T-helper 2 cell treated with Interferon-gamma antibody and Interleukin-4, amounts not matched to agents 5 μg/mL and 100 μg/mL, for 36 hours (primary cell): ENCODE measurements around the gene SRCIN1.

Experiments
- DNase-seq: peaks from one replicate; pipeline ENCODE4 v3.0.0; 2021; ENCODE audit warnings: low spot score
- H3K27ac Mint-ChIP-seq: one replicate; pipeline ENCODE4 v1.8.0; 2021; ENCODE audit warnings: mild to moderate bottlenecking, mixed read lengths
- H3K27me3 Mint-ChIP-seq: one replicate; pipeline ENCODE4 v1.8.0; 2021; ENCODE audit warnings: low read depth, mixed read lengths
- H3K36me3 Mint-ChIP-seq: one replicate; pipeline ENCODE4 v1.8.0; 2021; ENCODE audit warnings: low read depth, mixed read lengths
- H3K4me1 Mint-ChIP-seq: one replicate; pipeline ENCODE4 v1.8.0; 2021; ENCODE audit warnings: low read depth, mixed read lengths
- H3K4me3 Mint-ChIP-seq: one replicate; pipeline ENCODE4 v1.8.0; 2022; ENCODE audit warnings: mild to moderate bottlenecking, moderate library complexity, mixed read lengths
- H3K9me3 Mint-ChIP-seq: one replicate; pipeline ENCODE4 v1.8.0; 2021; ENCODE audit warnings: mixed read lengths

Gene SRCIN1

DNA sequence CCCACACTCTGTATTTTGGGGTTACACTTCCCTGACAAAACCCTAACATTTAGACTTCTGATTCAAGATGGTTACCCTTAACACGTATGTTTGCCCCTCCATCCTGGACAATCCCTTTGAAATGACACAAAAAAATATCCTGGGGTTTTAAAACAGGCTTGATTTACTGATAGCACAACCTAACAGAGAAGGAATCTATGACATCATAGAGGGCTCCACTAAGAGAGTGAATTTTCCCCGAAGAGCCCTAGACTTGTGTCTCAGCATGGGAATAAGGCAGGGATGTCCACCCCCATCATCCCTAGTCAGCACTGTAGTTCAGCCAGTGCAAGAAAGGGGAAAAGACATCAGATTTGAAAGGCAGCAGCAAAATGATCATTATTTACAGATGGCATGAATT, 15.8 kb upstream of the SRCIN1 start:
- Mint-ChIP-seq H3K27ac (no peak overlapping the region), H3K36me3 (no peaks in the 10 kb centered on the region), H3K4me3 (no peak overlapping the region), H3K4me1 (peaks cover 2% of the 10 kb centered on the region), H3K27me3 (peaks cover 7% of the 10 kb centered on the region), H3K9me3 (no peaks in the 10 kb centered on the region)
- DNase-seq, result no peak

DNA sequence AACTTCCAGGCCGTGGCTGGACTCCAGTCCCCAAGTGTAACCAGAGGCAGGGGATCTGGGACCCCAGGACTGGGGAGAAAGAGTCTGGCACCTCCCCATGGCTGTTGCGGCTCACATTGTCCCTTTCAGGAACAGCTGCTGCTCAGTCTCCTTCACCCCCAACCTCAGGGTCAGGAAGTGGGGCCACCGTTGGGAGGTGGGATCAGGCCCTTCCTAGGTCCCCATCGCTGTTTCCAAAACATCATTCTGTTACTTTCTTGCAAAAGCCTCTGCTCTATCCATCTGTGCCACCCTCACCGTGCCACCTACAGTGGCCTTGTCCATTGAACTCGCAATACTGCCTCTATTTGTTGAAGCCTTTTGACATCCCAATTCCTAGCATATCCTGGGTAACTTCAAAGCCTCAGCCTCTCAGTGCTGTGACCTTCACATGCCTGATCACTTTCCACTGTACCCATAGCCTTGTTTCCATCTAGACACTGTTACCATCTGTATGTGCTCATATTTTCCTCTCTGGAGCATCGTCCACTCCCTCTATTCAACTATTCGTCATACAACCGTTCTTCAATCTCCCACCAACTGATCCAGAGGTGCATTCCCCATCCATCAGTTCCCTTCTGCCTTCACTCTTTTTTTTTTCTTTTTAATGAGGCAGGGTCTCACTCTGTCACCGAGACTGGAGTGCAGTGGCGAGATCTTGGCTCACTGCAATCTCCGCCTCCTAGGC, 15.0 kb upstream of the SRCIN1 start:
- H3K4me1 Mint-ChIP-seq, result peaks cover 2% of the 10 kb centered on the region
- no peaks in the 10 kb centered on the region for H3K36me3 Mint-ChIP-seq
- H3K27ac Mint-ChIP-seq, result no peak overlapping the region
- DNase-seq, result no peak
- no peaks in the 10 kb centered on the region for H3K9me3 Mint-ChIP-seq
- H3K4me3 Mint-ChIP-seq, result no peak overlapping the region
- H3K27me3 Mint-ChIP-seq, result peaks cover 10% of the 10 kb centered on the region

DNA sequence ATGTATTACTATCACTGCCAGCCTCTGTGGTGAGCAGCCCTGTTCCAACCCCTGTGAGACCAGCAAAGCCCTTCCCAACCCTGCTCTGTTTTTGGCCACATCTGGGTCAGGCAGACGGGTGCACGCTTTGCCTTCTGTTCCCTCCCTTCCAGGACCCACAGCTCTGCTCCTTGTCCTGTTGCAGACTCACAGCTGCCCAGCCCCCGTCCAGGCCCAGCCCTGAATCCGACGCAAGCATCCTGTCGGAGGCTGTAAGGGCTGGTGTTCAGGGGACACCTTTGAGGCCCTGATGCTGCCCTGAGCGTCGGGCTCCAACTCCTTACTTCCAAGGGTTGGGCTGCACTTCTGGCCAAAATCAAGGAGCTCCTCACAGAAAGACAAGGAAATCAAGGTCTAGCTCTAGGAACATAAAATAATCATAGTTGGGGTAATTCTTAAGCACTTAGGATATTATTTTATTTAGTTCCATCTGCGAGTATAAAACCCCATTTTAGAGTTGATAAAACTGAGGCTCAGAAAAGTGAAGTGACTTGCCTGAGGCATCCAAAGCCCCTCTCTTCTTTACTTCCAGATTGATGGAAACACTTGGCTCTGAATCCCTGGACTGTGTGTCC, 14.3 kb upstream of the SRCIN1 start:
- H3K4me1 Mint-ChIP-seq, result peaks cover 2% of the 10 kb centered on the region

DNA sequence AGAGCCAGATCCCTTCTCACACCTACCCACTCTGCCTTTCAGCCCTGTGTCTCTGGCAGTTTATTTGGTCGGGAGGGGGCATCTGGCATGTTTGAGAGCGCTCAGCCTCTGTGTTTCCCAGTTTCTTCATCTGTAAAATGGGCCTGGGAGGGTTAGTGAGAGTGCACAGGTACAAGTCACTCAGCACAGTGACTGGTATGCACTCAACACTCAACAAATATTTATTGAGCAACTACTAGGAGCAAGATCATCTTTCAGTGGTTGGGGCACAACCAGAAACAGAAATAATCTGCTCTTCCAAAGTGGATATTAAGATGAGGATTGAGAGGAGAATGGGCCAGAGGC, 13.7 kb upstream of the SRCIN1 start:
- H3K4me3 Mint-ChIP-seq, result no peak overlapping the region
- DNase-seq, result no peak
- no peaks in the 10 kb centered on the region for H3K4me1 Mint-ChIP-seq
- no peaks in the 10 kb centered on the region for H3K36me3 Mint-ChIP-seq
- no peaks in the 10 kb centered on the region for H3K9me3 Mint-ChIP-seq
- no peak overlapping the region for H3K27ac Mint-ChIP-seq
- H3K27me3 Mint-ChIP-seq, result peaks cover 5% of the 10 kb centered on the region

More for the DNA sequence above, 14.3 kb upstream of the SRCIN1 start:
- no peak overlapping the region for H3K4me3 Mint-ChIP-seq
- no peaks in the 10 kb centered on the region for H3K36me3 Mint-ChIP-seq
- no peaks in the 10 kb centered on the region for H3K9me3 Mint-ChIP-seq
- DNase-seq, result no peak
- H3K27ac Mint-ChIP-seq, result no peak overlapping the region
- peaks cover 4% of the 10 kb centered on the region for H3K27me3 Mint-ChIP-seq

DNA sequence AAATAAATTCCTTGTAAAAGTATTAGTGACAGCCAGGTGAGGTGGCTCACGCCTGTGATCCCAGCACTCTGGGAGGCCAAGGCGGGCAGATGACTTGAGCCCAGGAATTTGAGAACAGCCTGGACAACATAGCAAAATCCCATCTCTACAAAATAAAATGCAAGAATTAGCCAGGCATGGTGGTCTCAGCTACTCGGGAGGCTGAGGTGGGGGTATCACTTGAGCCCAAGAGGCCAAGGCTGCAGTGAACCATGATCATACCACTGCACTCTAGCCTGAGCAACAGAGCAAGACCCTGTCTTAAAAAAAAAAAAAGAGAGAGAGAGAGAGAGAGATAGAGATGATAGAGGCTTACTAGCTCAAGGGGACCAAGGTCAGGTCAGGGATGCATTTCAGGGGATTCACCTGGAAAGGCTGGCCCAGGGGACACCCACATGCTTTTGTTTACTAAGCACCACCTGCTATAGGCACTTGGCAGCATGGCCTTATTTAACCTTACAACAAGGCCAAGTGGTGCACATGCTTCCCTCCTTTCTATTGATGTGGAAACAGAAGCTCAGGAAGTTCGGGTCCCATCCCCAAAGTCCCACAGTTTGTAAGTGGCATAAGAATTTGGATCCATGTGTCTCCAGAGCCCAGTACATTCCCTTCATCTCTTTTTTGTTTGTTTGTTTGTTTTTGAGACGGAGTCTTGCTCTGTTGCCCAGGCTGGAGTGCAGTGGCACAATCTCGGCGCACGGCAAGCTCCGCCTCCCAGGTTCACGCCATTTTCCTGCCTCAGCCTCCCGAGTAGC, 12.4 kb upstream of the SRCIN1 start:
- Mint-ChIP-seq H3K36me3 (no peaks in the 10 kb centered on the region), H3K27ac (no peak overlapping the region), H3K4me1 (no peaks in the 10 kb centered on the region), H3K9me3 (no peaks in the 10 kb centered on the region), H3K4me3 (no peak overlapping the region), H3K27me3 (peaks cover 14% of the 10 kb centered on the region)
- no peak for DNase-seq

DNA sequence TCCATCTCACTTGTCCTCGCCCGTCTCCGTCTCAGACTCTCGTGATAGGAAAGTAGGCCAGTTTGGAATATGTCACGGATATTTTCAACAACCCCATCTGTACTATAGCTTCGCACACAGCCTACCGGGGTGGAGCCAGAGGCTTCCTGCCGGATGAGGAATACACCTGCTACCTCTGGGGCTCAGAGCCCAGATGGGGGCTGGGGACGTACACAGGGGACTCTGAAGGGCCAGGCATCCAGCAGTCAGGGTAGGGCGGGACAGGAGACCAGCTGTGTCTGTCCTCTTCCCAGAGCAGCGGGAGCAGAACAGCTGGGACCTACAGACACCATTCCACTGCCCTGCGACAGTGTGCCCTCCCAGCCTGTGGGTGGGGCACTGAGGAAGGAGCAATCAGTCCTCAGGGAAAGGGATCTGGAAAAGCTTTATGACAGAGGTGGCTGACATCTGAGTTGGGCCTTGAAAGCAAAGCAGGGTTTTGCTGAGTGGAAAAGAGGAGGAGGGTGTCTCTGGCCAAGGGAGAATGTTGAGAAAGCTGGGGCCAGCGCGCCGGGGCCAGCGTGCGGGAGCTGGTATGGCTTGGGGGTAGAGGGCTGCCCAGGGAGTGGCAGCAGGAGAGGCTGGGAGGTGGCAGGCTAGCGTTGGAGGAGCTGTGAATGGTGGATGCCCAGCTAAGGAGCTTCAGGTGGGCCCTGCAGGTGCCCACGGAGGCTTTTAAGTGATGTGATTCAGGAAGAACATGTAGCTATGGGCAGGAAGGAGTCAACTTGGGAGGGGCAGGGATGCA, 11.5 kb upstream of the SRCIN1 start:
- Mint-ChIP-seq H3K27me3 (peaks cover 18% of the 10 kb centered on the region), H3K4me1 (no peaks in the 10 kb centered on the region), H3K4me3 (no peak overlapping the region), H3K9me3 (peaks cover under 1% of the 10 kb centered on the region), H3K27ac (no peak overlapping the region), H3K36me3 (no peaks in the 10 kb centered on the region)
- no peak for DNase-seq

DNA sequence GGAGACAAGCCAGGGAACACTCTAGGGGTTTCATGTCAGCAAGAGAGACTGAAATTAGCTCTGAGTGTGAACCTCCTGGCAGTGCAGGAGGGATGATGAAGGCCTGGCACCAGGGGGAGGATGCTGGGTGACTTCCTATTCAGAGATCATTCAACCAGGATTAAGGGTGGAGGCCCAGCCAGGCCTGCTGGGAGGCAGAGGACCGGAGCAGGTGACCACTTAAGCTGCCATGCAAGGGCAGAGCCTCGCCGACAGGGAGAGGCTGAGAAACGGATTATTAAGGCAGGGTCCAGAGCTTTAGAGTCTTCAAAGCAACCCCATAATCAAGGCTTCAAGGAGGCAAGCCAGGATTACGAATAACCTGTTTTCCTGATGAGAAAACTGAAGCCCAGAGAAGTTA, 10.6 kb upstream of the SRCIN1 start:
- Mint-ChIP-seq H3K4me1 (no peaks in the 10 kb centered on the region), H3K27ac (no peak overlapping the region), H3K36me3 (no peaks in the 10 kb centered on the region), H3K4me3 (no peak overlapping the region), H3K27me3 (peaks cover 26% of the 10 kb centered on the region), H3K9me3 (peaks cover 3% of the 10 kb centered on the region)
- DNase-seq, result no peak

DNA sequence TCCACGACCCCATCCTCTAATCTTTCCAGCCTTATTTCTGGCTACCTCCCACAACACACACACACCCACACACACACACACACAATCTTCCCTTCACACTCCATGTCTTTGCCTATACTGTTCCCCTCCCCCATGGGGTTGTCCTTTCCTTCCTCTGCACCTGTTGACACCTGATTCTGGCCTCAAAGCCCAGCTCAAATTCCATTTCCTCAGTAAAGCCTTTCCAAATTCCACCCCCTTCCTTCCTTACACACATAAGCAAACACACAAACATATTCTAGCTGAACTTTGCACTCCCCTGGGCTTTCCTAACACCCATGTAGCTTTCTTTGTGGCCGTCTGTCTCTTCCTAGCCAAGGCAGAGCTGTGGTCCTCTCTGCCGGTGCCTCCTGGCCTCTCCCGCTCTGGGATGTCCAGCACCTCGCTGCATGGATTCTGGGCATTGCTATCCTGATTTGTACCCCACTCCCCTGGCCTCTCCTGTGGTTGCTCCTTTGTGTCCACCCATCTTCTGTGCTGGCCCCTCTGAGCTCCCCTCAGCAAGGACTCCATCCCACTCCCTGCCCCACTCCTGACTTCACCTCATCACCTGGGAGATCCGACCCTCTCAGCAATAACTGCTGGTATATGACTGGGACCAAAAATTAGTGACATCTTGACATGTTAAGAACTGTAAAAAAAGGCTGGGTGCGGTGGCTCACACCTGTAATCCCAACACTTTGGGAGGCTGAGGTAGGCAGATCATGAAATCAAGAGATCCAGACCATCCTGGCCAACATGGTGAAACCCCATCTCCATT, 8.4 kb upstream of the SRCIN1 start:
- peaks cover 3% of the 10 kb centered on the region for H3K9me3 Mint-ChIP-seq
- H3K36me3 Mint-ChIP-seq, result no peaks in the 10 kb centered on the region
- H3K27me3 Mint-ChIP-seq, result peaks cover 41% of the 10 kb centered on the region
- no peaks in the 10 kb centered on the region for H3K4me1 Mint-ChIP-seq
- H3K27ac Mint-ChIP-seq, result no peak overlapping the region
- no peak overlapping the region for H3K4me3 Mint-ChIP-seq
- no peak for DNase-seq

DNA sequence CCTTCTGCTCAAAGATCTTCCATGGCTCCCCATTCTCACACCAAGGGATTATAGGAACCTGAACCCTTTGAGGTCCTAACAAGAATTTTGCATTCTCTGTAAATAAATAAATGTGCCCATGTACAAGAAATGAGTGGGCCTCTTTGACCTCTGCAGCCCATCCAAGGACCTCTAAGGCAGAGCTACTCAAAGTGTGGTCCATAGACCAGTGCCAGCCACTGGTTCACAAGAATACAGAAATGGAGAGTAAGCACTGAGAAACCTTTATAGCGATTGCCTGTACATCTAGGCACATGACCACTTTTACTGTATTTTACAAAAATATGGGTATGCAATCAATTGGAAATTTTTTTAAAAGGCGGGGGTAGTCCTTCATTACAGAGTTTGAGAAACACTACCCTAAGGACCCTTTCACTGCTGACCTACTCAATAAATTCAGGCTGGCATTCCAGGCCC, 7.8 kb upstream of the SRCIN1 start:
- Mint-ChIP-seq H3K9me3 (peaks cover 3% of the 10 kb centered on the region), H3K36me3 (no peaks in the 10 kb centered on the region), H3K4me1 (no peaks in the 10 kb centered on the region), H3K4me3 (no peak overlapping the region), H3K27me3 (peaks cover 47% of the 10 kb centered on the region), H3K27ac (no peak overlapping the region)
- DNase-seq, result no peak

DNA sequence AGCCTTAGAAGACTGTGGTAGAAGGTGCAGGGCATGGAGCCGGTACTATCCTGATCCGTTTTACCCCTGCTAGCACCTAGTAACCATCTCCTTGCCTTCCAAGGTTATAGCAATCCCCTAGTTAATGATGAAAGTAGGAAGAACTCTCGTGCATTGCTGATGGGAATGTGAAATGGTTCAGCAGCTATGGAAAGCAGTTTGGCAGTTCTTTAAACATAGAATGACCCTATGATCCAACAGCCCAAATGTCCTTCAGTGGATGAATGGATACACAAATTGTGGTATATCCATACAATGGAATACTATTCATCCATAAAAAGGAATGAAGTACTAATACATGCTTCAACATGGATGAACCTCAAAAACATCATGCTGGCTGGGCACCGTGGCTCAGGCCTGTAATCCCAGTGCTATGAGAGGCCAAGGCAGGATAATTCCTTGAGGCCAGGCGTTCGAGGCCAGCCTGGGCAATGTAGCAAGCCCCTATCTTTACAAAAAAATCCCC, 6.2 kb upstream of the SRCIN1 start:
- Mint-ChIP-seq H3K36me3 (no peaks in the 10 kb centered on the region), H3K4me1 (peaks cover 1% of the 10 kb centered on the region), H3K4me3 (no peak overlapping the region), H3K9me3 (peaks cover 3% of the 10 kb centered on the region), H3K27ac (no peak overlapping the region), H3K27me3 (peaks cover 63% of the 10 kb centered on the region)
- DNase-seq, result no peak

DNA sequence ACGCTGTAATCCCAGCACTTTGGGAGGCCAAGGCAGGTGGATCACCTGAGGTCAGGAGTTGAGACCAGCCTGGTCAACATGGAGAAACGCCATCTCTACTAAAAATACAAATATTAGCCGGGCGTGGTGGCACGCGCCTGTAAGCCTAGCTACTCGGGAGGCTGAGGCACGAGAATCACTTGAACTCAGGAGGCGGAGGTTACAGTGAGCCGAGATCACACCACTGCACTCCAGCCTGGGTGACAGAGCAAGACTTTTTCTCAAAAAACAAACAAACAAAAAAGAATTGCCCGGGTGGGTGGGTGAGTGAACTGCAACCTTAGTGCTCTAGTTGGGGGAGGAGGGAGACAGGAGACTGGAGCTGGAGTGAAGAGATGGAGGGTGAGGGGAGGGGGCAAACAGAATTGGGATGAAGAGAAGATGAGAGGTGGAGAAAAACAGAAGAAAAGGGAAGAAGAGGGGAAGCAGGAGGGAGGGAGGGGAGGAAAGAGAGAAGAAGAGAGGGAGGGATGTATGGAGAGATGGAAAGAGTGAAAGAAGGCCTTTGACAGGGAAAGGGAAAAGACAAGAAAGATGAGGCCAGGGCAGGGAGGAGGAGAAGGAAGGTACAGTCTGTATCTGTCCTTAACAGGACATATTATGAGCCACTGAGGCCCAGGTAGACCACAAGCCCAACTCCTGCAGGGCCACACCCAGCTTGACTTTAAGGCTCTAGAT, 5.5 kb upstream of the SRCIN1 start:
- Mint-ChIP-seq H3K4me3 (no peak overlapping the region), H3K4me1 (peaks cover 2% of the 10 kb centered on the region), H3K36me3 (no peaks in the 10 kb centered on the region), H3K27me3 (peaks cover 65% of the 10 kb centered on the region), H3K9me3 (peaks cover 3% of the 10 kb centered on the region), H3K27ac (no peak overlapping the region)
- no peak for DNase-seq

DNA sequence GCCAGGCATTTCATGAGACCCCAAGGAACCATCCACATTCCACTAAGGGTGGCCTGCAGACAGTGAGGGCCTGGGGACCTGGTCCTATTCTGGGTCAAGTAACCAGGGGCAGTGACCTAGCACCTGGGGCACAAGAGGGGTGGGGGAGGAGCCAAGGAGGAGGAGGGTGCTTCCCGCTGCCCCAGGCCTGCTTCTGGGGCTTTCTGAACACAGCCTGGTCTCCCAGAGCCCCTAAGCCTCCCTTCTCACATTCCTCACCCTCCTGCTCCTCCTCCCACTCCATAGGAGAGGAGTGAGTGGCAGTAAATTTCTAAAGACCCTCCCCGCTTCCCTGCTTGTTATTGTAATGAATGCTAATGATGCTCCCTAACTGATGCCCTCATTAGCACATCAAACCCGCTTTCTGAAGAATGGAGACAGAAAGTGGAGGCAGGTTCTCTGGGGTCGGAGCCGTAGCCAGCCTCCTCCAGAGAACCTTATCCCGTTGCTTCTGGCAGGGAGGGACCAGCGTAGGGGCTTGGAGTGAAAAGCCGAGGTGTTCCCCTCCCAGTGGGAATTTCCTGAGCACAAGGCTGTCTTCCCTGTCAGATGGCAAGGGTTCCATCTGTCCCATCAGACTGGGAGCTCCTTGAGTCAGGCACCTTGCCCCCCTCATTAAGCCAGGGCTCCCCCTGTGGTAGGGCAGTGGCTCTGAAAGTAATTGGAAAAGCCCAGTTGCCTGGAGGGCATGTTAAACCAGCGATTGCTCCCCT, 3.7 kb upstream of the SRCIN1 start:
- Mint-ChIP-seq H3K27ac (no peak overlapping the region), H3K36me3 (no peaks in the 10 kb centered on the region), H3K4me3 (no peak overlapping the region), H3K9me3 (peaks cover 3% of the 10 kb centered on the region), H3K27me3 (peaks cover 70% of the 10 kb centered on the region), H3K4me1 (peaks cover 2% of the 10 kb centered on the region)
- no peak for DNase-seq
